ENCODE measurements around the gene PAPOLB.

Gene PAPOLB

DNA sequence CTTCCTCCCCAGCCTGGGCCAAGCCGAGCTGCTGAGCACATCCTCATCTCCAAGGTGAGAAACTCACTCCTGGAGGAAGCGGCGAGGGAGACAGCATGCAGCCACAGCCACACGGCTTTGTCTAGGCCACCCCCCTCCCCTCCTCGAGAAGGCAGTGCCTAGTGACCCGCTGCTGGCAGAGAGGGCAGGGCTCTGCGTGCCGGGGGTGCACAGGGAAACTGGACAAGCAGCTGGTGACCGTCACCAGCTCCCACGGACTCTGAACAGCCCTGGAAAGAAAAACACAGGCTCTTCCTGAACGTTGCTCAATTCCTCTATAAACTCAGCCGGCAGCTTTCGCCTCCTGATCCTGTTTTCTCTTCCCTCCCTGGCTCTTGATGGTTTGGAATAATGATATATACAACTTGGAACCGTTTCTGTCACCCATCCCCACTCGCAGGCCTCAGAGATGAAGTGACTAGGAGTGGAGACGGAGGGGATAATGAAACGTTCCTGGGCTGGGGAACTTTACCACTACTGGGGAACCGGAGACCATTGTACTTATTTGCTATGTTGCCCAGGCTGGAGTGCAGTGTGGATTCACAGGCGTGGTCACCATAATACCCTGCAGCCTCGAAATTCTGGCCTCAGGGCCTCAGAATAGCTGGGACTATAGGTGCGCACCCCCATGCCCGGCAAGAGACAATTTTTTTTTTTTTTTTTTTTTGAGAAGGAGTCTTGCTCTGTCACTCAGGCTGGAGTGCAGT is 19.3 kb downstream of the PAPOLB start:
- Mint-ChIP-seq H3K4me3 (no peak overlapping the region), H3K27me3 (peaks cover 12 to 27% of the 10 kb centered on the region in 2 donors), H3K4me1 (peaks cover 2 to 8% of the 10 kb centered on the region in 2 donors), H3K9me3 (no peaks in the 10 kb centered on the region), H3K36me3 (no peaks in the 10 kb centered on the region), H3K27ac (no peak overlapping the region)
- DNase-seq (no peak), ATAC-seq (replicated peaks) (no peak)

DNA sequence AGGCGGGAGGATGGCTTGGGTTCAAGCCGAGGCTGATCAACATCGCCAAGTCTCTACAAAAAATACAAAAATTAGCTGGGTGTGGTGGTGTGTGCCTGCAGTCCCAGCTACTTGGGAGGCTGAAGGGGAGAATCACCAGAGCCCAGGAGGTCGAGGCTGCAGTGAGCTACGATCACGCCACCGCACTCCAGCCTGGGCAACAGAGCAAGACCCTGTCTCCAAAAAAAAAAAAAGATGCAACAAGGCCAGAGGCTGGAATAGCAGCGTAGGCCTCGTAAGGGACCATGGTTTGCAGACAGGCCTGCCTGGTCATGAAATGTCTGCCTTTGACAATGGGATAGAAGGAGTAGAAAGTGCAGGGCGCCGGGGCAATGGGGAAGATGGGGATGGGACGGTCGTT is 20.0 kb downstream of the PAPOLB start:
- H3K27me3 Mint-ChIP-seq = peaks cover 9 to 22% of the 10 kb centered on the region in 2 donors
- no peak overlapping the region for H3K4me3 Mint-ChIP-seq
- H3K4me1 Mint-ChIP-seq = peaks cover 2 to 8% of the 10 kb centered on the region in 2 donors
- no peak overlapping the region for H3K27ac Mint-ChIP-seq
- DNase-seq (no peak), ATAC-seq (replicated peaks) (no peak)
- H3K36me3 Mint-ChIP-seq = no peaks in the 10 kb centered on the region
- H3K9me3 Mint-ChIP-seq = no peaks in the 10 kb centered on the region

DNA sequence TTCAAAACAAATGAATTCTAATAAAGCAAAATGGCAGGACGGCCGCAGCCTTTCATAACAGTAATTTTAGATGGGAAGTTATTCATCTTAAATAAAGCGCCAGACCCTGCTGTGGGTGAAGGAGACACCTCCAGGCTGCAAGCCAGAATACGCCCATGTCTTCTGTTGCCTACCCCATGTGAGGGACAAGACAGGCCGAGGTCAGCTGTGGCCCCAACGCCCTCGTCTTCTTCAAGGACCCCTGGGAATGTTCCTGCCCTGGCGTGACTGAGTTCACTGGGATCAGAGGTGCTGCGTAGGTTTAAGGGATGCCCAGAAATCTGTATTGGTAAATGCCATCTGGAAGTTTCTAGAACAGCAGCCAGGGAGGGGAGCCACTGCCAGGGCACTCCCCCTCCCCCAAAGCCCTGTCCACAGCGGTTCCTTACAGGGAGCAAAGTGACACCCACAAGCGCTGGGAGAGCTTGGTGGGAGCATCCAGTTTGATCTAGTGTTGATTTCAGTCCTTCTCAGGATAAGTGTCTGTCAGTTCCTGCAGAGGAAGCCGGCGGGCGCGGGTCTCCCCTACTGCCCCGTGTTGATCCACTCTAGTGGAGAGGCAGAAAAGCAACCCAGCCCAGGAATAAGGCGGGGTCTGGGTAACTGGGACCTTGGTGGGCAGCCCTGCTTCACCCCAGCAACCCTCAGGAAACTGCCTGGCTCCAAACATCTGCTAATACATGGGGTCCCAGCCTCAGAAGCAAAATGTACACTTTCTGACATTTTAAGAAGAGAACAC is 20.6 kb downstream of the PAPOLB start:
- DNase-seq (no peak), ATAC-seq (replicated peaks) (no peak)
- Mint-ChIP-seq H3K36me3 (no peaks in the 10 kb centered on the region), H3K27ac (no peak overlapping the region), H3K4me1 (peaks cover 2 to 8% of the 10 kb centered on the region in 2 donors), H3K4me3 (no peak overlapping the region), H3K9me3 (no peaks in the 10 kb centered on the region), H3K27me3 (peaks cover 9 to 15% of the 10 kb centered on the region in 2 donors)

DNA sequence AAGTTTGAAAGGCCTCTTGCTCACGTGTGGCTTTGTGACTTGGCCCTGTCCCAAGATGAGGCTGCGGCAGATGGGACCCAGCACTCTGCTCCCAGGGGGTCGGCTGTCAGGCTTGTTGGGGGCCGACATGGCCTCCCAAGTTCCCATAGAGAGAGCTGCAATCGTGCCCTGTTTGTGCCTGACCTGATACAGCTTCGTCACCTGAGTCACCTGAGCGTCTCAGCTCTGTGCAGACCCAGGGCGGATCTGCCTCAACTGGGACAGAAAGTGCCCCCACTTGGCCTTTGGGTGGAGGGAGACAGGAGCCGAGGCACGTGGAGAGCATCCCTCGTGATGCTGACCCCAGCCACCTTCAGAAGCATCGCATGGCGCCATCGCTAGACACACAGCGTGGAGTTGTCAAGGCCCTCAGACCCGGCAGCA is 21.7 kb downstream of the PAPOLB start:
- H3K4me1 Mint-ChIP-seq = peaks cover 0 to 1% of the 10 kb centered on the region in 2 donors
- no peak overlapping the region for H3K4me3 Mint-ChIP-seq

DNA sequence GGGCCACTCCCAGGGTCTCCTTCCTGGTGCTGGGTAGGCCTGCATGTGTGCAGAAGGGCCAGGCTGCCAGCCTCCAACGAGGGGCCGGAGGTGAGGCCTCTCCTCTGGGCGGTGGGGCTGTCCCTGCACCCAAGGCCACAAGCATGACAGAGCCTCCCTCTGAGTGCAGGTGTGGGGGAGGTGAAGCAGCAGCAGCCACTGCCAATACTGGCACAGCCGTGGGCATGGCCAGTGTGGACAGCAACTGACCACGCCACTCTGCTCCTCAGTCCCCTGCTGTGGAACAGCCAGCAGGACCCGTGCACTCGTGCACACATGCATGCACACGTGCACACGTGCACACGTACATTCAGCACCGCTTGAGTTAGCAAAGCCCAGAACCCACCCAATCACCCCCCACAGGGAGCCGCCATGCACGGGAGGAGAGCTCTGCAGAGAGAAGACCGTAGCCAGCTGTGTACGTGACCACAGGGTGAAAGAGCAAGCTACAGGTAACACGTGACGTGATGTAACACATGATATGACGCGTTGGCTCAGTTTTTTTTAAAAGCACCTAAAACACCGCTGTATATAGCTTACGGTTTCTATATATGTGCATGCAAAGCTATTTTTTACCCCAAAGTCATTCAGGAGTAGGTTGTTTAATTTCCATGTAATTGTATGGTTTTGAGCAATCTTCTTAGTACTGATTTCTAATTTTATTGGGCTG is 23.1 kb downstream of the PAPOLB start:
- ATAC-seq (replicated peaks) = no peak
- H3K9me3 Mint-ChIP-seq = no peaks in the 10 kb centered on the region
- no peak overlapping the region for H3K4me3 Mint-ChIP-seq
- no peak for DNase-seq
- H3K36me3 Mint-ChIP-seq = no peaks in the 10 kb centered on the region
- no peaks in the 10 kb centered on the region for H3K4me1 Mint-ChIP-seq
- H3K27me3 Mint-ChIP-seq = peaks cover 0 to 4% of the 10 kb centered on the region in 2 donors
- no peak overlapping the region for H3K27ac Mint-ChIP-seq

More for the DNA sequence above, 21.7 kb downstream of the PAPOLB start:
- peaks cover 6 to 9% of the 10 kb centered on the region in 2 donors for H3K27me3 Mint-ChIP-seq
- no peaks in the 10 kb centered on the region for H3K36me3 Mint-ChIP-seq
- no peaks in the 10 kb centered on the region for H3K9me3 Mint-ChIP-seq
- DNase-seq (no peak), ATAC-seq (replicated peaks) (no peak)
- no peak overlapping the region for H3K27ac Mint-ChIP-seq

DNA sequence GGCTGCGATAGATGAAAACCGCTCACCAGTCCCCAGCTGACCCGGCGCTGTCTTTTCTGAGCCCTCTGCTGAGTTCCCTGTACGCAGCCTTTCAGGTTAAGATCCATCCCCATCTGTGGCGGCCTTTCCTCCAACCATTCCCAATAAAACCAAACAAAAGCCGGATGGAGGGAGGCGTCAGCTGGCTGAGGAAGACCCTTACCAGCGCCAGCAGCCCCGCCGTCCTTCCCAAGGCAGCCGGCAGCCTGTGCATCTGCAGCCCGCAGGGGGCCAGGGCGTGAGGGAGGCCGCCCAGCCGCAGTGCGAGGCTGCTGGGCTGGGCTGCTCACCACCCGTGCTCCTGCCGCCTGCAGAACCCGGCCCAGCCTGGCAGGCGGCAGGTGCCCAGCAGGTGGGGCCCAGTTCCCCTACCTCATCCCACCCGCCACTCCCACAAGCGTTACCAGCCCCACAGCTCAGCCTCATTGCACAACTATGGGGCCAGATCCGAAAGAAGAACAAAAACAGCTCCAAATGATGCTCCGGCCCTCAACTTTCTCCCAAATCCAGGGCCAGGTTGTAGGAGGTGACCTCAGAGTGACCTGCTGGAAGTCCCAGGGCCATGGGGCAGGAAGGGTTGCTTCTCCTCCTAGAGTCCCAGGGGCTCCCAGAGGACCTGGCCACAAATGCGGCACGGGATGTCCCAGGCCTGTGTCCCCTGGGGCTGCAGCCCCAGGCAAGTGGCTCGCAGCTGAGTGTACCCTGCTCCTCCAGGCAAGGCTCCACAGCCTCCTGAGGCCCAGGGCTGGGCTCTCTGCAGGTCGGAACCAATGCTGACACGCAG is 23.8 kb downstream of the PAPOLB start:
- Mint-ChIP-seq H3K4me3 (no peak overlapping the region), H3K27me3 (peaks cover 0 to 4% of the 10 kb centered on the region in 2 donors), H3K36me3 (no peaks in the 10 kb centered on the region), H3K4me1 (no peaks in the 10 kb centered on the region), H3K27ac (no peak overlapping the region), H3K9me3 (no peaks in the 10 kb centered on the region)
- no peak for DNase-seq
- ATAC-seq (replicated peaks) = no peak

DNA sequence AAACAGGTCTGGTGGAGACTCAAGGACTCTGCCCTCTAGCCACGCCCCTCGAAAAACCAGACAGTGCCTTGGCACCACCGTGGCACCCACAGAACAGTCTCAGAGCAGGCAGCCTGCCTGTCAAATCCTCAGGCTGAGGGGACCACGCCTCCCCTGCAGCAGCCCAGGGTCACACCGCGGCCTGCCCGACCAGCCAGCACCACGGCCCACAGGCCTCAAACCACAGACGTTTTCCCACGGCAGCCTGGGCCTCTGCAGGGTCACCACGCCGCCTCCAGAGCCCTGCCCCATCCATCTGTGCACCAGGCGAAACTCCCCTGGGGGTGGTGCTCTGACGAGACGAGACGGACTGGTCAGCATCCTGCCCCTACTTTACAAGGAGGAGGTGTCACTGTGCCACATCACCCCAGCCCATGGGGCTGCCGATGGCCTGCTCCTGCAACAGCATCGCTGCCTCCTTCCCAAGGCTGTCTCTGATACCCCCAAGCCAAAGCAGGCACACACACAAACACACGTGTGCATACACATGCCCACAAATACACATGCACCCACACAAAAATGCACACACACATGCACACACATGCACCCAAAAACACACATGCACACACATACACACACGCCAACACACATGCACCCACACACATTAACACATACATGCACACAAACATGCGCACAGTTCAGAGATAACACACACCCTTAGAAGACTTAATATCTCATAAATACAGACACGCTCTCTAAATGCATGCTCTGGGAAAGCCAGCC is 24.6 kb downstream of the PAPOLB start:
- no peaks in the 10 kb centered on the region for H3K9me3 Mint-ChIP-seq
- DNase-seq (no peak), ATAC-seq (replicated peaks) (no peak)
- H3K27ac Mint-ChIP-seq = no peak overlapping the region
- peaks cover 0 to 4% of the 10 kb centered on the region in 2 donors for H3K27me3 Mint-ChIP-seq
- no peak overlapping the region for H3K4me3 Mint-ChIP-seq
- no peaks in the 10 kb centered on the region for H3K36me3 Mint-ChIP-seq
- H3K4me1 Mint-ChIP-seq = no peaks in the 10 kb centered on the region

DNA sequence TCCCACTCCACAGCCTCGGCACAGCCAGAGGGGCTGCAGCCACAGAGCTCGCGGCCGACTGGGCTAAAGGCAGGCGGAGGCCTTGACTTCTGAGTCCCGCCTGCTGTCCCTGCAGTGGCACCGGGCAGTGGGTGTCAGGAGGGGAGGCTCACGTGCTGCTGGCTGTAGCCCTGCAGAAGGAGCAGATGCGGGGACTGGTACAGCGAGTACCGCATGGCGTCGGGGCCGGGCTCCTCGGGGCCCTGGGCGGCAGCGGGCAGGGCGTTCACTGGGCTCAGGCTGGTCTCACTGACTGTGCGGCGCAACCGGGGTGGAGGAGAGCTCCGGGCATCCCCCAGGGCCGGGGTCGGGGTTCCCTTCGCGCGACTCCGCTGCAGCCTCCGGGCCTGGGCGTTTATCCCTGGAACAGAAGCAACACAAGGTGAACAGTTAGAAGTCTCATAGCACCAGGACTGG is 25.6 kb downstream of the PAPOLB start:
- DNase-seq = no peak
- Mint-ChIP-seq H3K27me3 (peaks cover 0 to 4% of the 10 kb centered on the region in 2 donors), H3K36me3 (no peaks in the 10 kb centered on the region)

DNA sequence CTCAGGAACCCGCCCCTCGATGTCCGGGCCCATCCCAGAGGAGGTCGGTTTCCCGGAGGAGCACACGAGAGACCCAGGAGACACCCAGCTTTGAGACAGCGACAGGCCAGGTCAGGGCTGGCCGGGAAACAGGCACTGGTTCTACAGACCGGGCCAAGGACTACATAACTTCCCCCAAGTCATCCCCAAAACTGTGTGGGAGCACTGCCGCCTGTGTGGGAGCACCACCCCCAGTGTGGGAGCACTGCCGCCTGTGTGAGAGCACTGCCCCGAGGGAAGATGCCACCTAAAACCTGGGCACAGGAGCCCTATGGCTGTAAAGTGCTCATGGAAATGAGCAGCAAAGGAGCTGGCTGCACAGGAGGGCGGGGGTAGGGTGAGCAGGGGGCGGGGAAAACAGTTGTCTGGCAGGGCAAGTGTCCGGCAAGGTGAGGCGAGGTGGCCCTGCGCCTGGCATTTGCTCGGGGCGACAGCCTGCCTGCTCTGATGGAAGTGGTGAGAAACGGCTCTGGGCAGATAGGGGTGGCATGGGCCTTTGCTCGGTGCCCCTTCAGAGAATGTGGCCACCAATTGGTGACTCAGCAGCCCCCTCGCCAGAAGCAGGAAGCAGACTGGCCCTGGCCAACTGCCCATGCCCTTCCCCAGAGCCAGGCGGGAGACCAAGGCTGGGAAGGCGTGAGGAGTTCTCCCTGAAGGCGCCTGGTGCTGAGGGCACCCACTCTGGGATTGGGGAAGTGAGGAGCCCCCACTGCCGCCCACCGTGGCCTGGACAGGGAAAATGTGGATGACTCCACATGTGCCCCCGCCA is 26.2 kb downstream of the PAPOLB start:
- Mint-ChIP-seq H3K9me3 (no peaks in the 10 kb centered on the region), H3K27ac (no peak overlapping the region), H3K4me3 (no peak overlapping the region), H3K4me1 (no peaks in the 10 kb centered on the region), H3K27me3 (peaks cover 0 to 4% of the 10 kb centered on the region in 2 donors), H3K36me3 (no peaks in the 10 kb centered on the region)
- DNase-seq (no peak), ATAC-seq (replicated peaks) (no peak)

More for the DNA sequence above, 25.6 kb downstream of the PAPOLB start:
- Mint-ChIP-seq H3K4me1 (no peaks in the 10 kb centered on the region), H3K4me3 (no peak overlapping the region), H3K27ac (no peak overlapping the region), H3K9me3 (no peaks in the 10 kb centered on the region)
- no peak for ATAC-seq (replicated peaks)

DNA sequence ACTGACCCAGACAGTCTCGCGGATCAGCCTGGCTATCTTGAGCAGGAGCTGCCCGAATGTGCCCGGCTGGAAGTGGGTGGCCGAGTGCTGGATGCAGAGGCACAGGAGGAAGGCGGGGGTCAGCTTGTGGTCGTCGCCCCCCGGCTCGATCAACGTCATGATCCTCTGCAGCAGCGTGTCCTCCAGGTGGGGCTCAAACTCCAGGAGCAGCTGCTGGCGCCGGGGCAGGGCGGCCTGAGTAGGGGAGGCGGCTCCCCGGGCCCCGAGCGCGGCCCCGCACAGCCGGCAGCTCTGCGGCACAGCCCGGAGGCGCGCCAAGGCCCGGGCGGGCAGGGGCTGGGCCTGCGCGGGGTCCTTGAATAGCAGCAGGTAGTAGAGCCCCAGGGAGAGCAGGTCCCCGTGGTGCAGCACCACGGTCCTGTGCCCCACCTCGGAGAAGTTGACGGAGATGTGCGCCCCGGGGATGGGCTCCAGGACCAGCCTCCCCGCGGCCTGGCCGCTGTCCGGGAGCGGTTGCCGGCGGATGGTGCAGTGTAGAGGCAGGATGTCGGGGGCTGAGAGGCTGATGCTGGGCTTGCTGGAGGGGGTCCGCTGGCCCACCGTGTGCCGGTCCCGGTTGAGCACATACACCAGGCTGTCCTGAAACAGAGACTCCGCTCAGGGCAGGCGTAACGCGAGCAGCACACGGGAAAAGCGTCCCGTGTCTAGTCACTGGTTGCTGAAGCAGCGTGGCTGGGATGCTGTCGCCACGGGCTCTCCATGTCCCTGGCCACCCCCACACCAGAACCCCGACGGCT is 27.0 kb downstream of the PAPOLB start:
- H3K4me1 Mint-ChIP-seq = peaks cover 0 to 4% of the 10 kb centered on the region in 2 donors
- peaks cover 0 to 3% of the 10 kb centered on the region in 2 donors for H3K9me3 Mint-ChIP-seq
- peaks cover 0 to 4% of the 10 kb centered on the region in 2 donors for H3K27me3 Mint-ChIP-seq
- H3K27ac Mint-ChIP-seq = no peak overlapping the region
- peaks cover 0 to 5% of the 10 kb centered on the region in 2 donors for H3K36me3 Mint-ChIP-seq
- ATAC-seq (replicated peaks) (no peak), DNase-seq (no peak)
- H3K4me3 Mint-ChIP-seq = no peak overlapping the region

DNA sequence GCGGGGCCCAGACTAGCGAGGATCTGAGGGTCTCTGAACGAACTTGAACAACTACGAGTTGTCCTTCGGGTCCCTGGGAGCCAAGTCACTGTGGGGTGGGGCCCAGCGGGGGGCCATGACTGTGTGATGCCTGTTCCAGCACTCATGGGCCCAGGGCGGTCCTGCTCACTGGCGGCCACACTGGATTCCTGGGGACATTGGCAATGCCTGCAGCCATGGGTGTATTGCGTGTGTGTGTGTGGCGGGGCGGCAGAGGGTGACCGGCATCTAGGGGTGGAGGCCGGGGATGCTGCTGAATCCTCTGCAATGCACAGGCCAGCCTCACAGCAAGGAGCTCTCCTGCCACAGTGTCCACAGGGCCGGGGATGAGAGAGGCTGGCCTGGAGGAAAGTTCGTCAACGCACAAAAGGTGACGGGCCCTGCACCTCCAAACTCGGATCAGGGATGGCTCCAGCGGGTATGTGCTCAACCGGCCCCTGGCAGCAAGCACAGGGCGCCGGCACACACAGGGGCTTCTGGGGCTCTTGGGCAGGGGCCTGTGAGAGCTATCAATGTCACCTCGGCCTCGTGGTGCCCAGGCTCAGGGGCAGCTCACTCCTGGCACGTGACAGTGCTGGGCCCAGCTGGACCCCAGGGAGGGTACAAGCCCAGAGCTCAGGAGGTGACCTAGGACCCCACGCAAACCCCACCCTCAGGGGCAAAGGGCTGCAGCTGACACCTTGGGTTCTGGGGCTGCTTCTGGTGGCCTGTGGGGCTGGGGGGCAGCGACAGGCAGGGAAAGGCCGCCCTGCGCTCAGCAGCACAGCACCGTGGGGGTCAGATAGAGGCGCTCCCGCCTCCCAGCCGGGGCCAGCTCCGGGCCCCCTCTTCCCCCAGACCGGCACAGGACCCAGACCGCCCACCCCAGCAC is 27.9 kb downstream of the PAPOLB start:
- no peak overlapping the region for H3K27ac Mint-ChIP-seq
- H3K4me3 Mint-ChIP-seq = no peak overlapping the region
- ATAC-seq (replicated peaks) (no peak), DNase-seq (no peak)
- peaks cover 0 to 4% of the 10 kb centered on the region in 2 donors for H3K4me1 Mint-ChIP-seq
- H3K36me3 Mint-ChIP-seq = peaks cover 0 to 5% of the 10 kb centered on the region in 2 donors
- peaks cover 2 to 7% of the 10 kb centered on the region in 2 donors for H3K9me3 Mint-ChIP-seq
- peaks cover 0 to 4% of the 10 kb centered on the region in 2 donors for H3K27me3 Mint-ChIP-seq

Data from stimulated activated naive B cell treated with anti-CD40 and anti-IgM and Interleukin-4, amounts not matched to agents 10 μg/mL and 1 μg/mL and 100 μg/mL, for 72 hours (primary cell).